Activated naive CD8-positive, alpha-beta T cell treated with anti-CD3 and anti-CD28 coated beads, Interleukin-2, amount 50 U/mL, for 24 hours (primary cell): ENCODE data around the gene STARD10.
A peak's percentile ranks its signal among the peaks of the same experiment; 100 is the strongest.

Source experiments
- ATAC-seq: fragments of 150-1000 bp; cut with Tn5 transposase; one replicate; pipeline ENCODE4 v1.10.0; 2021
- DNase-seq: peaks from one replicate; pipeline ENCODE4 v3.0.0; 2021
- H3K27ac Mint-ChIP-seq: one replicate; pipeline ENCODE4 v1.8.0; 2021; ENCODE audit warnings: mild to moderate bottlenecking, mixed read lengths
- H3K27me3 Mint-ChIP-seq: one replicate; pipeline ENCODE4 v1.8.0; 2021; ENCODE audit warnings: mixed read lengths
- H3K36me3 Mint-ChIP-seq: one replicate; pipeline ENCODE4 v1.8.0; 2021; ENCODE audit warnings: low read depth, mixed read lengths
- H3K4me1 Mint-ChIP-seq: one replicate; pipeline ENCODE4 v1.8.0; 2021; ENCODE audit warnings: mixed read lengths
- H3K4me3 Mint-ChIP-seq: one replicate; pipeline ENCODE4 v1.8.0; 2021; ENCODE audit warnings: mild to moderate bottlenecking, moderate library complexity, mixed read lengths
- H3K9me3 Mint-ChIP-seq: one replicate; pipeline ENCODE4 v1.8.0; 2021; ENCODE audit warnings: mixed read lengths

Gene STARD10

DNA sequence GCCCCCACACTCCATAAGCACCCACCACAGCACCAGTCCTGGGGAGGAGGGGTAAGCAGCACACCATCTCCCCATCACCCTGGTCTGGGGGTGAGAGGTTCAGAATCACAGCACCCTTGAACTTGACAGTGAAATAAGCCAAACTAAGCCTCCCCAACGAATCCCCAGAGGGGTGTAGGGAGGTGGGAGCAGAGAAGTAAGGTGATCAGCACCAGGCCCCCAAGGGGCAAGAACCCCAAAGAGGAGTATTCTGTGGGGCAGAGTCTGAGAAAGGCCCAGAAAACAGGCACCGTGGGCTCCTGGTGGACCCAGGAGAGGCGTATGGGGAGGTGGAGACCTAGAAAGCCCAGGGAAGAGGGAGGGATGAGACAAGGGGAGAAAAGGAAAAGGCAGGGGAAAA, 72.6 kb downstream of the STARD10 start:
- DNase-seq = no peak
- no peaks in the 10 kb centered on the region for H3K27me3 Mint-ChIP-seq
- peak overlapping the region; percentile 96 for H3K27ac Mint-ChIP-seq
- ATAC-seq = no peak
- peaks cover 3% of the 10 kb centered on the region for H3K36me3 Mint-ChIP-seq
- peaks cover 58% of the 10 kb centered on the region for H3K4me1 Mint-ChIP-seq
- no peaks in the 10 kb centered on the region for H3K9me3 Mint-ChIP-seq
- peak overlapping the region; percentile 100 for H3K4me3 Mint-ChIP-seq

DNA sequence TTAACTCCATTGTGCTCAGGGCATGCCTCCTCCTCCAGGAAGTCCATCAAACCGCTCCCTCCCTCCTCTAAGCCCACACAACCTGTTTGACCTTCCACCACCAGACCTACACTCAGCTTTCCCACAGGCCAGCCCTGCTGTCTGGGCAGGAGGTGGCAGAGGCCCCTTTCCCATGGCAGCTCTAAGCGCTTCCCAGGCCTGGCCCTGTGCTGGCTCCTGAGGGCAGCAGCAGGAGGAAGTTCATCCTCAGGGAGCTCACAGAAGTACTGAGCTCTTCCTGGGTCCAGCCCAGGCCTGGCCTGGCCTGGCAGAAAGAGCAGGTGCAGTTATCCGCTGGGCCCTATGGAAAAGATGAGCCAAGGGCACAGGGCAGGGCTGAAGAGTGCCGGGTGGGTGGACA, 73.1 kb downstream of the STARD10 start:
- Mint-ChIP-seq H3K27me3 (no peaks in the 10 kb centered on the region), H3K4me1 (peaks cover 58% of the 10 kb centered on the region), H3K9me3 (no peaks in the 10 kb centered on the region), H3K27ac (peak overlapping the region; percentile 96), H3K36me3 (peaks cover 3% of the 10 kb centered on the region), H3K4me3 (peak overlapping the region; percentile 100)
- no peak for DNase-seq
- no peak for ATAC-seq

DNA sequence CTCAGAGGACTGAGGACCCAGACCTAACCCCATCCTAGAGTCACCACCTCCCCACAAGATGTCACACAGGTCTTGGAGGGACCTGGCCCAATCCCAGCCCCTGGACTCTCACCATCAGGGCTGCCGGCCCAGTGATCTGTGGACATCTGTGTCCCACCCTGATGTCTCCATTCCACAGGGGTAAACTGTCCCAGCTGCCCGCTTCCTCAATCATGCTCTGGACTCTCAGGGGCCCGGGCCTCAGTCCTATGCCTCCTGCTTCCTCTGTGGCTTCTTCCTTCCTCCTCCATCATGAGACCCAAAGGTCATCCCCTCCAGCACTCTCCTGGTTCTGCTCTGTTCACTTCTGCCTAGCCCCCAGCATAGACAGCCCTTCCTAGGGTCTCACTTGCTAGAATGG, 73.8 kb downstream of the STARD10 start:
- Mint-ChIP-seq H3K27ac (peak overlapping the region; percentile 96), H3K9me3 (no peaks in the 10 kb centered on the region), H3K4me3 (peak overlapping the region; percentile 100), H3K36me3 (peaks cover 3% of the 10 kb centered on the region), H3K27me3 (no peaks in the 10 kb centered on the region), H3K4me1 (peaks cover 51% of the 10 kb centered on the region)
- DNase-seq = no peak
- ATAC-seq = no peak

GRCh38 chr11:72719551-72719950, 74.3 kb downstream of the STARD10 start:
- no peaks in the 10 kb centered on the region for H3K27me3 Mint-ChIP-seq

GRCh38 chr11:72719144-72719543, 74.7 kb downstream of the STARD10 start:
- H3K4me3 Mint-ChIP-seq = no peak overlapping the region
- no peaks in the 10 kb centered on the region for H3K9me3 Mint-ChIP-seq
- H3K27ac Mint-ChIP-seq = peak overlapping the region; percentile 9
- ATAC-seq = no peak
- peaks cover 3% of the 10 kb centered on the region for H3K36me3 Mint-ChIP-seq
- no peak for DNase-seq
- no peaks in the 10 kb centered on the region for H3K27me3 Mint-ChIP-seq
- peaks cover 51% of the 10 kb centered on the region for H3K4me1 Mint-ChIP-seq

More at GRCh38 chr11:72719551-72719950, 74.3 kb downstream of the STARD10 start:
- Mint-ChIP-seq H3K4me1 (peaks cover 51% of the 10 kb centered on the region), H3K9me3 (no peaks in the 10 kb centered on the region), H3K4me3 (peak overlapping the region; percentile 27), H3K27ac (peak overlapping the region; percentile 9), H3K36me3 (peaks cover 3% of the 10 kb centered on the region)
- ATAC-seq (no peak), DNase-seq (no peak)

DNA sequence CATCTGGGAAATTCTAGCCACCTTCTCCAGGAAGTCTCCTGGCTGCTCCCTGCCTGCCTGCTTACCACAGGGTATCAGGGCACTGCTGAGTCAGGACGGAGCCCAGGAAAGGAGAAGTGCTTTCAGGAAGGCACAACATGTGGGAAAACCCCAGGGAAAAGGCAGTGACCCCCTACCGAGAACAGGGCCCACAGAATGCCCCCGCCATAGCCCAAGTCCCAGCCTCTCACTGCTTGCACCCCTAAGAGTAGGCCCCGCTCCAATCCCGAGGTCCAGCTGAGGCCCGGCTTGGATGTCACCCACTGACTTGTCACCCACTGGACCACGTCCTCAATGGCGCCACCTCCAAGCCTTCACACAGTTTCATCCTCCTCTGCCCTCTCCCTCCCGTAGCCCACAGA, 75.7 kb downstream of the STARD10 start:
- Mint-ChIP-seq H3K4me1 (peaks cover 49% of the 10 kb centered on the region), H3K4me3 (no peak overlapping the region), H3K27ac (no peak overlapping the region), H3K9me3 (no peaks in the 10 kb centered on the region), H3K36me3 (peaks cover 3% of the 10 kb centered on the region), H3K27me3 (no peaks in the 10 kb centered on the region)
- DNase-seq (no peak), ATAC-seq (no peak)

DNA sequence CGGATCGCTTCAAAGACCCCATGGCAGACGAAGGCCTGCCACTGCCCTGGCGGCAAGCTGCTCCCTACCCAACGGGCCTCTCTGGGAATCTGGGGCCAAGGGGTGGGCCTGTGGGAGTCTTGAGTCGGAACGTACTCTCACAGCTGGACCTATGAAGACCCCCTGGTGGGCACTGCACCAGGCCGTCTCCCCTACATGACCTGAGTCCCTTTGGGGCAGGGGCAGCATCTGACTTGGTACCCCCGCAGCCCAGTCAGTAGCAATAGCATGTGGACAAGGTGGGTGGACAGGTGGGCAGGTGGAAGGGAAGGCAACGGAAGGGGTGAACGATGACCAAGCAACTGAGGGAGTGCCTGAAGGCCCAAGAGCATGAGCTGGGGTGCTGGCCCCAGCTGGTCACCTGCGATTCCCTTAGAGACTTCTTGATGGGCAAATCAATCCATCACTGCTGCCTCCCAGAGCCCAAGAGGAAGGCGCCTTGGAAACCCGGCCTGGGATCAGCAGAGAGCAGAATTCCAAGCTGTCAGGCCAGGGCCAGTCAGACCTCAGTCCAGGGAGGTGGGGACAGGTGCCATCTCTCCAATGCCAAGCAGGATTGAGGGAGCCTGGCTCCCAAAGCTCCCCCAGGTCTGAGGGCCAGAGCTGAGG, 76.9 kb downstream of the STARD10 start:
- Mint-ChIP-seq H3K27me3 (no peaks in the 10 kb centered on the region), H3K4me1 (peaks cover 41% of the 10 kb centered on the region), H3K4me3 (no peak overlapping the region), H3K9me3 (no peaks in the 10 kb centered on the region), H3K36me3 (peaks cover 1% of the 10 kb centered on the region), H3K27ac (no peak overlapping the region)
- DNase-seq = no peak
- ATAC-seq = no peak

DNA sequence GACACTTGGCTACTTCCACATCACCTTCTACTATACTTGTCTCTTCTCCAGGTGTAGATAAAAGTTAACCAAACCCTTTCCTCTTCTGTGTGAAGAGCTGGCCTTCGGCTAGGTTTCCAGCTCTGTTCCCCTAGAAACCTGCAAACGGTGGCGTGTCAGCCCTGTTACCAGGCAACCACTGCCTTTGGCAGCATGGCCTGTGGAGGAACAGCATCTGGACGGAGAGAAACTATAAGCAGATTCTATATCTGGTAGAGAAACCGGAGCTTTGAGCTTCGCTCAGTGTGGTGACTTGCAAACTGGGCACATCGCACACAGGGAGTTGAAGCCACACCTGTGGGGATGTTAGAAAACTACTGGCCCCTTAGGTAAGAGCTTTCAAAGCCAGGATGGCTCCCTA, 77.6 kb downstream of the STARD10 start:
- Mint-ChIP-seq H3K9me3 (no peaks in the 10 kb centered on the region), H3K27ac (no peak overlapping the region), H3K4me1 (peaks cover 37% of the 10 kb centered on the region), H3K27me3 (no peaks in the 10 kb centered on the region), H3K36me3 (peaks cover 1% of the 10 kb centered on the region), H3K4me3 (no peak overlapping the region)
- DNase-seq = no peak
- no peak for ATAC-seq

- DNase-seq = no peak
- Mint-ChIP-seq H3K27me3 (no peaks in the 10 kb centered on the region), H3K4me3 (no peak overlapping the region), H3K27ac (no peak overlapping the region), H3K36me3 (peaks cover 10% of the 10 kb centered on the region), H3K9me3 (no peaks in the 10 kb centered on the region), H3K4me1 (peaks cover 6% of the 10 kb centered on the region)
- no peak for ATAC-seq
Observed at GRCh38 chr11:72712841-72713240, 81.0 kb downstream of the STARD10 start.

DNA sequence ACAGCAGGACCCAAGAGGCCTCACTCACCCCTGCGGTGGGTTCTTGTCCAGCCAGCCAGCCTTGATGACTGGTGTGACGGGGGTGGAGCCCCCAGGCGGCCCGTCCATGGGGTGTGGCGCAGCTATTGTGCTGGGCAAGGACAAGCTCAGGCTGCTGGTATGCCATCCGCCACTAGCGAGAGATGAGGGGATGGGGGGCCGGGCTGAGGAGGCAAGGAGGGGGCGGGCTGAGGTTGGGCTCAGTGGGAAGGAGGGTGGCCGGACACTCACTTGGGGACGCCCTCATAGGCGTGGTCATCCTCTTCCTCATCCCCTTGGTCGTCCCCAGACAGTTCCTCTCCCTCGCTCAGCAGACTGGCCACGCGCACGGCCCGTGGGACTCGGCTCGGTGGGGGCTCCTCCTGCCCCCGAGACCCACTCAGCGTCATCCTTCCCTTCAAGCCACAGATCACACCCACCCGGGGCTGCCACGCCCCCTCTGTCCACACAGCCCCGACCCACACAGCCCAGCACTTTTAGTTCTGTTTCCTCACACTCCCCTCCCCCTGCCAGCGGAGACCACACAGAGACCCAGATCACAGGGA, 81.6 kb downstream of the STARD10 start:
- H3K36me3 Mint-ChIP-seq = peaks cover 11% of the 10 kb centered on the region
- H3K9me3 Mint-ChIP-seq = no peaks in the 10 kb centered on the region
- no peaks in the 10 kb centered on the region for H3K27me3 Mint-ChIP-seq
- peaks cover 6% of the 10 kb centered on the region for H3K4me1 Mint-ChIP-seq
- peak; percentile 8 for ATAC-seq
- no peak overlapping the region for H3K27ac Mint-ChIP-seq
- H3K4me3 Mint-ChIP-seq = no peak overlapping the region
- no peak for DNase-seq

DNA sequence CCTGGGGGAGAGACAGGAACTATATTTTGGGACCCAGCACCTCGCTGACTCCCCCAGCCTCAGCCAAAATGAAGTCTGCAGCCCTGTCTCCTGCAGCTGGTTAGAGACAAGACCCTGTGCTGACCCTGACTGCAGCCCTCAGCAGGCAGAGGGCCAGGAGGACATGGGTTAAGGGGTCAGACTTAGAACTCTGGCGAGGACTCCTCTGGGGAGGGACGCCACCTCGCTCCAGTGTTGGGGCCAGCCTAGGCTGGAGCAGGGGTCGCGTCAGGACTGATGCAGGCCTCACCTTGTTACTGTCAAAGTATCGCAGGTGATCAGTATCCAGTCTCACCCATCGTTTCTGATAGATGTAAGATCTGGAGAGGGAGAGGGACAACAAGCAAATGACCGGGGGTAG, 82.7 kb downstream of the STARD10 start:
- H3K27ac Mint-ChIP-seq = no peak overlapping the region
- no peak overlapping the region for H3K4me3 Mint-ChIP-seq
- no peaks in the 10 kb centered on the region for H3K27me3 Mint-ChIP-seq
- ATAC-seq (no peak), DNase-seq (no peak)
- H3K36me3 Mint-ChIP-seq = peaks cover 16% of the 10 kb centered on the region
- peaks cover 3% of the 10 kb centered on the region for H3K4me1 Mint-ChIP-seq
- no peaks in the 10 kb centered on the region for H3K9me3 Mint-ChIP-seq

DNA sequence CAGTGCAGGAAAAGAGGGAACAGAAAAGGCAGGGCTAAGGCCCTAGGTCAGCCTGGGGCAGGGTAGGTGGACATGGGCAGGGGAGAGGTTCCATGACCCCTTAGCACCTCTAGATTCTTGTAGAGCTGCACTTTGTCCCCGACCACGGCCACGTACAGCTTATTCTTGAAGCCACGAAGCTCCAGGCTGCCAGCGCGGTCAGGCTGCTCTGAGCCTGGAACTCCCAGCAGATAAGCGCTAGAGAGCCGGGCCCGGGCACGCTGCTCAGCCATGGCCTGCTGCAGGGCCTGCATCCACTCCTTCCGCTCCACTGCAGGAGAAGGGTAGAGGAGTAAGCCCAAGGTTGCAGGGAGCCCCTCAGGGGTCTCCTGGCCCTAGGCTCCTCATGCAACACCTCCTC, 83.6 kb downstream of the STARD10 start:
- Mint-ChIP-seq H3K4me1 (peaks cover 3% of the 10 kb centered on the region), H3K4me3 (no peak overlapping the region), H3K9me3 (no peaks in the 10 kb centered on the region), H3K36me3 (peaks cover 18% of the 10 kb centered on the region), H3K27ac (no peak overlapping the region), H3K27me3 (no peaks in the 10 kb centered on the region)
- no peak for DNase-seq
- ATAC-seq = no peak

DNA sequence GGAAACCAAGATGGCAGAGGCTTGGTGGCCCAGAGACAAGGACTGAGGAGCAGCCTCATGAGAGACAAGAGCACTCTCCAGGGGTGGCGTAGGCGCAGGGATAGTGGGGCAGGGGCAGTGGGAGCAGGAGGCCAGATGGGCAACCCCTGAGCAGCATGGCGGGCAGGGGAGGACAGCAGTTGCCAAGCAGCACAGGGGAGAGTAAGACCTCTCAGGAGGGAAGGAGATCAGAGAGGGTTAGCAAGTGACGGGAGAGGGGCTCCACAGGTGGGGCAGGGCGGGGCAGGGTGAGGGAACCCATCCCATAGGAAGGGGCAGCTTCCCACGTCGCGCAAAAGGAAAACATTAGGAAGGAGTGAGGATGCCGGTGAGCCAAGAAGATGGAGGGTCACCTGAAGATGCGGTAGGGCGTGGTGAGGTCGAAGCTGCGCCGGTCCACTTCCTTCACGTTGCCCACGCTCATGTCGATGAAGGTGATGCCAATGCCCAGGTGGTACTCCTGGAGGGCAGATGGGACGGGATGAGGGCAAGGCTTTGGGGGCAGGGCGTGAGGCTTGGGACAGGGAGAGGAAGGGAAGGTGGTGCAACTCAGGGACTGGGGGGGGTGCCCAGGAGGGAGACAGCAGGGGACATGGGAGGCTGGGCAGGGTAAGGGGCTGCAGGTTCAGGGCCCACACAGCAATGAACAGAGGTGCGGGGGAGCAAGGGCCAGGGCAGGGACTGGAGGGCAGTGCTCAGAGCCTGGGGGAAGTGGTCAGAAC, 84.2 kb downstream of the STARD10 start:
- Mint-ChIP-seq H3K27me3 (no peaks in the 10 kb centered on the region), H3K4me3 (no peak overlapping the region), H3K9me3 (no peaks in the 10 kb centered on the region), H3K27ac (no peak overlapping the region), H3K4me1 (peaks cover 3% of the 10 kb centered on the region), H3K36me3 (peaks cover 18% of the 10 kb centered on the region)
- ATAC-seq (no peak), DNase-seq (no peak)

DNA sequence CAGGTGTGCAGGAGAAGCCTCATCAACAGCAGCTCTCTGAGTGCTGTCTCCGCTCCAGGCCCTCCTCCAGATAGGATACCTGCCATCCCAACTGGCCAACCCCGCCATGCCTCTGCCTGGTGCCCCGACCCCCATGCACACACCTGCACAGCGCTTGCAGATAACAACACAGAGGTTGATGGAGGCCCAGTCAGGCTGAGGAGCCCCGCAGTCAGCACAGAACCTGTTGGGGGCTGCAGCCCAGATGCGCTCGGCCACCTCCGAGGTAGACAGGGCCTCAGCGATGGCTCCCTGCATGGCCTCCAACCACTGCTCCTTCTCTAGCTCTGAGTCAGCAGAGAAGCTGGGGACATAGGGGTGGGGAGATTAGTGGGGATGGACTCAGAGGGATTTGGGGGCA, 86.8 kb downstream of the STARD10 start:
- Mint-ChIP-seq H3K27ac (no peak overlapping the region), H3K4me3 (no peak overlapping the region), H3K9me3 (no peaks in the 10 kb centered on the region), H3K4me1 (no peaks in the 10 kb centered on the region), H3K36me3 (peaks cover 18% of the 10 kb centered on the region), H3K27me3 (no peaks in the 10 kb centered on the region)
- ATAC-seq (no peak), DNase-seq (no peak)

- DNase-seq (no peak), ATAC-seq (no peak)
- Mint-ChIP-seq H3K27me3 (no peaks in the 10 kb centered on the region), H3K9me3 (no peaks in the 10 kb centered on the region), H3K27ac (no peak overlapping the region), H3K4me1 (no peaks in the 10 kb centered on the region), H3K4me3 (no peak overlapping the region), H3K36me3 (peaks cover 18% of the 10 kb centered on the region)
Observed at GRCh38 chr11:72706579-72706978, 87.3 kb downstream of the STARD10 start.
